Panc1 (cell line): ENCODE data around the gene TEN1. TPM values are rescaled to one million over a fixed set of nuclear protein-coding genes. Genes with fewer than 3 reads are reported as not detected.

ENCODE experiments used
- ATAC-seq: fragments of 200-7000 bp; cut with Tn5 transposase; 2 replicates; pipeline ENCODE4 v1.9.1; 2020; ENCODE audit warnings: mild to moderate bottlenecking, moderate library complexity
- BruUV-seq: library from RNA; stranded (reverse); fragments of 400-500 nt; replicated peaks from 2 replicates; lab custom pipeline; 2021; lab: Mats Ljungman, UMichigan
- CTCF ChIA-PET: fragments of 300-600 bp; sonication (Branson Sonifier 250); formaldehyde crosslinking; loops from one replicate; lab custom pipeline; 2022; ENCODE audit warnings: antibody characterized with exemption; lab: Charles Lee
- POLR2A ChIA-PET: fragments of 300-600 bp; sonication (Branson Sonifier 250); formaldehyde crosslinking; loops from one replicate; lab custom pipeline; 2022; ENCODE audit warnings: antibody characterized with exemption; lab: Charles Lee
- DNase-seq: peaks from one replicate; pipeline ENCODE4 v3.0.0-alpha.2; 2010; ENCODE audit warnings: low read depth, low spot score
- H3K27ac ChIP-seq: 2 replicates; pipeline ENCODE4 v1.5.1; 2011; ENCODE audit warnings: mild to moderate bottlenecking, low read length, inconsistent platforms
- H3K27me3 ChIP-seq: fragments of 200-500 bp; sonication (Bioruptor generic); 2 replicates; pipeline ENCODE4 v1.6.0; 2014; ENCODE audit warnings: low read length, inconsistent platforms; ENCODE audit not compliant: control insufficient read depth, insufficient read depth
- H3K36me3 ChIP-seq: fragments of 200-500 bp; sonication (Bioruptor generic); 2 replicates; pipeline ENCODE4 v1.5.1; 2014; ENCODE audit warnings: inconsistent platforms, mild to moderate bottlenecking, low read length, moderate library complexity; ENCODE audit not compliant: control insufficient read depth, insufficient read depth
- H3K4me1 ChIP-seq: 2 replicates; pipeline ENCODE4 v1.5.1; 2011; ENCODE audit warnings: inconsistent platforms, mild to moderate bottlenecking, low read length, moderate library complexity; ENCODE audit not compliant: control insufficient read depth, insufficient read depth
- H3K4me3 ChIP-seq, 2 experiments: 2 replicates each; pipeline ENCODE4 v1.5.1; 2011 to 2012; ENCODE audit warnings: low read depth in 2 of 2, low read length in 2 of 2, mild to moderate bottlenecking in 2 of 2, inconsistent platforms in 1 of 2, moderate library complexity in 1 of 2
- H3K9me3 ChIP-seq: fragments of 200-500 bp; sonication (Bioruptor generic); 2 replicates; pipeline ENCODE4 v1.5.1; 2014; ENCODE audit warnings: low read depth, mild to moderate bottlenecking, inconsistent platforms, low read length, moderate library complexity; ENCODE audit not compliant: control insufficient read depth, insufficient read depth
- POLR2AphosphoS5 ChIP-seq: IDR thresholded peaks from 2 replicates; pipeline ENCODE4 v1.6.1; 2012; ENCODE audit warnings: mild to moderate bottlenecking, low read depth, low read length, moderate library complexity
- SIN3A ChIP-seq: IDR thresholded peaks from 2 replicates; pipeline ENCODE4 v1.6.1; 2012; ENCODE audit warnings: low read depth, mild to moderate bottlenecking, low read length, moderate library complexity, borderline replicate concordance; ENCODE audit not compliant: insufficient read depth
- TCF7L2 ChIP-seq: IDR thresholded peaks from 2 replicates; pipeline ENCODE4 v1.6.1; 2011; ENCODE audit warnings: mild to moderate bottlenecking, low read depth, low read length, inconsistent platforms
- in situ Hi-C: cut with HindIII; loops from 2 replicates; pipeline ENCODE4 v1.10.0; 2016; ENCODE audit warnings: low sequenced_read_pairs, low pct_unique_long_range_greater_than_20kb
- intact Hi-C: fragments of 100-400 bp; cut with micrococcal nuclease; formaldehyde crosslinking; loops from one replicate; pipeline ENCODE4 v1.10.0; 2022; ENCODE audit not compliant: unreplicated experiment
- total RNA-seq: library from RNA; stranded (reverse); gene quantifications from one replicate; pipeline ENCODE4 v1.2.1, GENCODE V29; 2021; ENCODE audit not compliant: unreplicated experiment
- TF ChIP-seq, protein P1 (sequence below): fragments of 450-650 bp; IDR thresholded peaks from 2 replicates; pipeline ENCODE4 v1.5.1; 2017; ENCODE audit warnings: mild to moderate bottlenecking
- TF ChIP-seq, protein P2 (sequence below), 2 experiments: IDR thresholded peaks; 2 replicates each; pipeline ENCODE4 v1.6.1; 2011 to 2012; ENCODE audit warnings: low read depth in 2 of 2, control low read depth in 1 of 2, low read length in 1 of 2, mild to moderate bottlenecking in 1 of 2, moderate library complexity in 1 of 2; ENCODE audit not compliant: insufficient read depth in 1 of 2

Gene TEN1
- total RNA-seq, 1 experiment from 2014 or later: 41.3 TPM

DNA sequence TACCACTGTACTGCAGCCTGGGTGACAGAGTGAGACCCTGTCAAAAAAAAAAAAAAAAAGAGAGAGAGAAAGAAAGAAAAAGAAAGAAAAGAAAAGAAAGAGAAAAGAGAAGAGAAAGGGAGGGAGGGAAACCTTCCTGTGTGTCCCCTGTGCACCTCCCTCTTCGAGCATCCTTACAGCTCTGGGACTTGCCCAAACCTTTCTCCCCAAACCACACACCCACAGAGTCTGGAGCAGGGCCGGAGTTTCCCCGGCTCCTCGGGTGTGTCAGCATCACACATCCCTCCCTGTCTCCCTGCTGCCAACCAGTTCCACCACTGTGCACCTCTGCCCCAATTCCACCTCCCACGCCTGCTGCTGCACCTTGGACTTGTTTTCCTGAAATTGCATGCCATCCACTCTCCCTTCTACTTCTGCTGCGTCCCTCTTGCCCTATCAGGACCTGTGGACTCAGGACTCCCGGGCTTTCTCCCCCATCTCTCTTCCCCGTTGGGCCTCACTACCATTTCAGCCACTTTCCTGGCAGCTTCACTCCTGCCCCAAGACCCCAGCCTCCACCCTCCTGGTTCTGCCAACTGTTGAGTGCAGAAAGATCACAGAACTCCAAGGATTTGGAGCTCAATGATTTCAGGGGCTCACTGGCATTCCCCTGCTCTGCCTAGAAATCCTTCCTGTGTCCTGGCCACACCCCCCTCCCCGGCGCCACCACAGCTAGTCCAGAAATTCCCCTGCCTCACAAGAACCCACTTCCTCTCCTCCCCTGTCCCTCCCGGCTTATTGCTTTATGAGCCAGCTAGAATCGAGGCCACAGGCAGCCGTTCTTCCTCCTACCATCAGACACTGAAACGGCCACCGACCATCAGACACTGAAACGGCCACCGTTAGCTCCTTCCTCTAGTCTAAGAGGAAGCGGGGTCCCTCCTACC, 17.9 kb downstream of the TEN1 start:
- Histone ChIP-seq H3K4me1 (0 out of 2 replicates have a peak, but pooled peaks cover 3% of the 10 kb centered on the region), H3K9me3 (no peaks in the 10 kb centered on the region), H3K4me3 (no peak overlapping the region), H3K27me3 (no peaks in the 10 kb centered on the region), H3K27ac (no peak overlapping the region), H3K36me3 (no peaks in the 10 kb centered on the region)
- POLR2A ChIA-PET: interaction anchor here (0.7 kb wide), 1 partner anchor 17 kb away, joined by 3 read pairs; no protein-coding TSS in a partner anchor
- ATAC-seq (peak; percentile 47), DNase-seq (no peak)
- intact Hi-C loops: no loop called here
- in situ Hi-C loops: no loop called here
- no peak for TF ChIP-seq TCF7L2
- no peak for TF ChIP-seq POLR2AphosphoS5
- no peak for TF ChIP-seq SIN3A
- TF ChIP-seq, protein P1, sequence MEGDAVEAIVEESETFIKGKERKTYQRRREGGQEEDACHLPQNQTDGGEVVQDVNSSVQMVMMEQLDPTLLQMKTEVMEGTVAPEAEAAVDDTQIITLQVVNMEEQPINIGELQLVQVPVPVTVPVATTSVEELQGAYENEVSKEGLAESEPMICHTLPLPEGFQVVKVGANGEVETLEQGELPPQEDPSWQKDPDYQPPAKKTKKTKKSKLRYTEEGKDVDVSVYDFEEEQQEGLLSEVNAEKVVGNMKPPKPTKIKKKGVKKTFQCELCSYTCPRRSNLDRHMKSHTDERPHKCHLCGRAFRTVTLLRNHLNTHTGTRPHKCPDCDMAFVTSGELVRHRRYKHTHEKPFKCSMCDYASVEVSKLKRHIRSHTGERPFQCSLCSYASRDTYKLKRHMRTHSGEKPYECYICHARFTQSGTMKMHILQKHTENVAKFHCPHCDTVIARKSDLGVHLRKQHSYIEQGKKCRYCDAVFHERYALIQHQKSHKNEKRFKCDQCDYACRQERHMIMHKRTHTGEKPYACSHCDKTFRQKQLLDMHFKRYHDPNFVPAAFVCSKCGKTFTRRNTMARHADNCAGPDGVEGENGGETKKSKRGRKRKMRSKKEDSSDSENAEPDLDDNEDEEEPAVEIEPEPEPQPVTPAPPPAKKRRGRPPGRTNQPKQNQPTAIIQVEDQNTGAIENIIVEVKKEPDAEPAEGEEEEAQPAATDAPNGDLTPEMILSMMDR: no peak
- TF ChIP-seq, protein P2, sequence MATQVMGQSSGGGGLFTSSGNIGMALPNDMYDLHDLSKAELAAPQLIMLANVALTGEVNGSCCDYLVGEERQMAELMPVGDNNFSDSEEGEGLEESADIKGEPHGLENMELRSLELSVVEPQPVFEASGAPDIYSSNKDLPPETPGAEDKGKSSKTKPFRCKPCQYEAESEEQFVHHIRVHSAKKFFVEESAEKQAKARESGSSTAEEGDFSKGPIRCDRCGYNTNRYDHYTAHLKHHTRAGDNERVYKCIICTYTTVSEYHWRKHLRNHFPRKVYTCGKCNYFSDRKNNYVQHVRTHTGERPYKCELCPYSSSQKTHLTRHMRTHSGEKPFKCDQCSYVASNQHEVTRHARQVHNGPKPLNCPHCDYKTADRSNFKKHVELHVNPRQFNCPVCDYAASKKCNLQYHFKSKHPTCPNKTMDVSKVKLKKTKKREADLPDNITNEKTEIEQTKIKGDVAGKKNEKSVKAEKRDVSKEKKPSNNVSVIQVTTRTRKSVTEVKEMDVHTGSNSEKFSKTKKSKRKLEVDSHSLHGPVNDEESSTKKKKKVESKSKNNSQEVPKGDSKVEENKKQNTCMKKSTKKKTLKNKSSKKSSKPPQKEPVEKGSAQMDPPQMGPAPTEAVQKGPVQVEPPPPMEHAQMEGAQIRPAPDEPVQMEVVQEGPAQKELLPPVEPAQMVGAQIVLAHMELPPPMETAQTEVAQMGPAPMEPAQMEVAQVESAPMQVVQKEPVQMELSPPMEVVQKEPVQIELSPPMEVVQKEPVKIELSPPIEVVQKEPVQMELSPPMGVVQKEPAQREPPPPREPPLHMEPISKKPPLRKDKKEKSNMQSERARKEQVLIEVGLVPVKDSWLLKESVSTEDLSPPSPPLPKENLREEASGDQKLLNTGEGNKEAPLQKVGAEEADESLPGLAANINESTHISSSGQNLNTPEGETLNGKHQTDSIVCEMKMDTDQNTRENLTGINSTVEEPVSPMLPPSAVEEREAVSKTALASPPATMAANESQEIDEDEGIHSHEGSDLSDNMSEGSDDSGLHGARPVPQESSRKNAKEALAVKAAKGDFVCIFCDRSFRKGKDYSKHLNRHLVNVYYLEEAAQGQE (IDR thresholded peaks at IDR 0.05; ENCODE audit: insufficient read depth in 1 of 2, low read depth in 2 of 2, low read length in 1 of 2): no peak
- no TSS peak for BruUV-seq
- CTCF ChIA-PET: interaction anchor here (0.6 to 1.3 kb wide), 5 partner anchors 18 to 549 kb away, joined by 3 to 6 read pairs (median 3); no protein-coding TSS in a partner anchor

DNA sequence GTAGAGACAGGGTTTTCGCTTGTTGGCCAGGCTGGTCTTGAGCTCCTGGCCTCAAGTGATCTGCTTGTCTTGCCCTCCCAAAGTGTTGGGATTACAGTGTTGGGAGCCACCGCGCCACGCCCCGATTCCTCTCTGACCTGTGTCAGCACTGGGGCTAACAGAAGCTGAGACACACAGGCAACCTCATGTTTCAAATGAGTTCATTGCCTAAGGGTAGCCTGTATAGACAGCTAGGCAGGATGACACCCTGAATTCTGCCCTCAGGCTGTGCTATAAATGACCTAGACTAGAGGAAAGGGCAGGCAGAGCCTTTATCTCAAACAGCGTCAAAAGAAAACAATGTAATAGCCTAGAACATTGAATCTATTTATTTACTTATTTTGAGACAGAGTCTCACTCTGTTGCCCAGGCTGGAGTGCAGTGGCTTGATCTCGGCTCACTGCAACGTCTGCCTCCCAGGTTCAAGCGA, 19.3 kb downstream of the TEN1 start:
- CTCF ChIA-PET: interaction anchor here (0.6 to 0.9 kb wide), 4 partner anchors 10 to 61 kb away, joined by 3 to 5 read pairs (median 4); no protein-coding TSS in a partner anchor
- TF ChIP-seq TCF7L2 (no peak), POLR2AphosphoS5 (no peak), SIN3A (no peak)
- TF ChIP-seq, protein P1: no peak
- TF ChIP-seq, protein P2 (IDR thresholded peaks at IDR 0.05; ENCODE audit: insufficient read depth in 1 of 2, low read depth in 2 of 2, low read length in 1 of 2): no peak
- intact Hi-C loops (no loop called here), in situ Hi-C loops (no loop called here)
- Histone ChIP-seq H3K9me3 (no peaks in the 10 kb centered on the region), H3K36me3 (no peaks in the 10 kb centered on the region), H3K4me1 (0 out of 2 replicates have a peak, but pooled peaks cover 3% of the 10 kb centered on the region), H3K4me3 (no peak overlapping the region), H3K27ac (no peak overlapping the region), H3K27me3 (no peaks in the 10 kb centered on the region)
- no peak for DNase-seq
- no TSS peak for BruUV-seq
- POLR2A ChIA-PET: interaction anchor here (0.6 kb wide), 1 partner anchor 82 kb away, joined by 3 read pairs; no protein-coding TSS in a partner anchor
- no peak for ATAC-seq
